ENCODE data around the gene MTMR2.
A peak's percentile ranks its signal among the peaks of the same experiment; 100 is the strongest.

The MTMR2 gene

DNA sequence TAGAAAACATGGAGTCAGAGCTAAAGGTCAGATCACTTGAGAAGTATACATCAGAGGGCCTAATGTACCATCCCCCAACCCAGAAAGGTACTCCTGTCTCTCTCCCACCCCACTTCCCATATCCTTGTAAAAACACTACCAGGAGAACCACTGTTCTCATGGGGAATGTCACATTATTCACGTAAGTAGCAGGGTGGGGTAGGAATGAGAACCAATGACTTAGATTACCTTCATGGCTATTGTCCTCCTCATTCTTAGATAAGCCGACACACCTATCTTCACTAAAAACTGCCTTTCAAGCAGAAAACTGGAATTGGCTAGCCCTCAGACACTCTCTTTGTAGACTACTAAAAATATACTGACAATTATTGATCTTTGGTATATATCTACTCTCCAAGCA, 70.0 kb downstream of the MTMR2 start:
- POLR2A ChIA-PET, result no interaction called here
- CTCF ChIA-PET, result interaction anchor here (0.7 to 1.3 kb wide), 2 partner anchors 11 to 18 kb away, joined by 3 to 5 read pairs; no protein-coding TSS in a partner anchor
- no peak for DNase-seq (ENCODE audit: extremely low spot score)
- TF ChIP-seq, protein P1, sequence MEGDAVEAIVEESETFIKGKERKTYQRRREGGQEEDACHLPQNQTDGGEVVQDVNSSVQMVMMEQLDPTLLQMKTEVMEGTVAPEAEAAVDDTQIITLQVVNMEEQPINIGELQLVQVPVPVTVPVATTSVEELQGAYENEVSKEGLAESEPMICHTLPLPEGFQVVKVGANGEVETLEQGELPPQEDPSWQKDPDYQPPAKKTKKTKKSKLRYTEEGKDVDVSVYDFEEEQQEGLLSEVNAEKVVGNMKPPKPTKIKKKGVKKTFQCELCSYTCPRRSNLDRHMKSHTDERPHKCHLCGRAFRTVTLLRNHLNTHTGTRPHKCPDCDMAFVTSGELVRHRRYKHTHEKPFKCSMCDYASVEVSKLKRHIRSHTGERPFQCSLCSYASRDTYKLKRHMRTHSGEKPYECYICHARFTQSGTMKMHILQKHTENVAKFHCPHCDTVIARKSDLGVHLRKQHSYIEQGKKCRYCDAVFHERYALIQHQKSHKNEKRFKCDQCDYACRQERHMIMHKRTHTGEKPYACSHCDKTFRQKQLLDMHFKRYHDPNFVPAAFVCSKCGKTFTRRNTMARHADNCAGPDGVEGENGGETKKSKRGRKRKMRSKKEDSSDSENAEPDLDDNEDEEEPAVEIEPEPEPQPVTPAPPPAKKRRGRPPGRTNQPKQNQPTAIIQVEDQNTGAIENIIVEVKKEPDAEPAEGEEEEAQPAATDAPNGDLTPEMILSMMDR (IDR thresholded peaks at IDR 0.05; ENCODE audit: control extremely low read depth, extremely low read depth, low read depth, missing control alignments), result no peak

DNA sequence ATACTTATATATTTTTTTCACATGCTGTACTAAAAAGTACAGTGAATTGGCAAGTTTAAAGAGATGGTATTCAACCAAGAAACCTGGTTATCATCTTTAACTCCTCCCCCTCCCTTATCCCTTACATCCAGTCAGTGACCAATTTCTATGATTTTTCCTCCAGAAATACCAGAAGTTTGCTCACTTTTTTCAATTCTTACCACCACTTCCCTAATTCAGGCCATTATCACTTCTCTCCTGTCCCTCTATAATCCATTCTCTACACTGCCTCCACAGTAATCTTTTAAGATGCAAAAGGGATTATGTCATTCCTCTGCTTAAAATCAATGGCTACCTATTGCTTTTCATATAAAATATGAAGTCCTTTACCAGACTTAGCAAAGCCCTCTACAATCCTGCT, 70.8 kb downstream of the MTMR2 start:
- TF ChIP-seq, protein P1 (IDR thresholded peaks at IDR 0.05; ENCODE audit: control extremely low read depth, extremely low read depth, low read depth, missing control alignments), result no peak
- POLR2A ChIA-PET, result no interaction called here
- no peak for DNase-seq (ENCODE audit: extremely low spot score)
- CTCF ChIA-PET, result no interaction called here

DNA sequence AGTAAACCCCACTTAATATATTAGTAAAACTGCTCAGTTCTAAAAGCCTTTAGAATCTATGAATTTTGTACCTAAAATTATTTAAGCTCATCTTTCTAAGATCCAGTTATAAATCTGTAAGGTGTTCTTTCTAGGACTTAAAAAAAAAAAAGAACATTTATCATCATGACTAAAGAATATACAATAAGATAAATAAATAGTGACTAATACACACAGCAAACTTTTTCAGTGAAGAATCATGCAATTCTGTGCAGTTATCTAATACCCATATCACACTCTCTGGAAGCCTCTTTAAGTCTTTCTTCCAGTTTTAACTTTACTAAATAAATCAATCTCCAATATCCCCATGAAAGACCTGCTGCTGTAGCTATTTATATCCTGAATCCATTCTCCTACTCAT, 73.8 kb downstream of the MTMR2 start:
- TF ChIP-seq, protein P1 (IDR thresholded peaks at IDR 0.05; ENCODE audit: control extremely low read depth, extremely low read depth, low read depth, missing control alignments), result no peak
- DNase-seq (ENCODE audit: extremely low spot score), result no peak
- ChIA-PET CTCF (interaction anchor here (1.3 to 3.0 kb wide), 9 partner anchors 9 to 575 kb away, joined by 3 to 30 read pairs (median 9); partner anchors contain the start of gene MAML2), POLR2A (no interaction called here)

DNA sequence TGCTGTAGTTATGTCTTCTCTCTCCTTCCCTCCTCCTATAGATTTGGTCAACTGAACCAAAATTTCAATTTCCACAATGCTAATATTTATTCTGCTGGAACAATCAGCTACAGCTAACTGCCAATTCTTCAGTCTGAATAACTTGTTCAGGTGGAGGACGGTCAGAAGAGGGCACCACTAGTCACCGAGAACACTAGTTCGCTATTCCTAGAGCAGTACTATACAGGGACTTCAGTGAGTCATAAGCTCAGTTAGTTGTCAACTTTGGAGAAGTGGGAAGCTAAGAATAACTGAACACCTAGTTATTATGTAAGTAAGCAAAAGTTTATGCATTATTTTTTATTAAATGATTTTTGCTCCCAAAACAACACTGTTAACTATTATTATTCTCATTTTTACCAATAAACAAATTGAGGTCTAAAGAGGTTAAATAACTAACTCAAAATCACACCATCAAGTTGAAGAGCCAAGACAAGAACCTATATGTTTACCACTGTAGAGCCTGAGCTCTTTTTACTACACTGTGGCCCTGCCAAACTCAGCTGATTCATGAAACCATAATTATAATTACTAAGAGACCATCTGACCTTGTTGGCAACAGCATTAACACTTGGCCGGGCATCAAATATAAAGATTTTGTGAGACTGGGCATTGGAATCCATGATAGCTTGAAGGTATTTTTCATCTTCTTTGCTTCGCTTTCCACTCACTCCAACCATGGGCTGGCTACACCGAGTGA, 74.7 kb downstream of the MTMR2 start:
- CTCF ChIA-PET, result interaction anchor here (0.8 to 3.0 kb wide), 16 partner anchors 9 to 576 kb away, joined by 3 to 30 read pairs (median 4); partner anchors contain the start of genes CCDC82, JRKL and MAML2
- DNase-seq (ENCODE audit: extremely low spot score), result peak; percentile 10
- POLR2A ChIA-PET, result no interaction called here
- TF ChIP-seq, protein P1 (IDR thresholded peaks at IDR 0.05; ENCODE audit: control extremely low read depth, extremely low read depth, low read depth, missing control alignments), result peak; percentile 48

DNA sequence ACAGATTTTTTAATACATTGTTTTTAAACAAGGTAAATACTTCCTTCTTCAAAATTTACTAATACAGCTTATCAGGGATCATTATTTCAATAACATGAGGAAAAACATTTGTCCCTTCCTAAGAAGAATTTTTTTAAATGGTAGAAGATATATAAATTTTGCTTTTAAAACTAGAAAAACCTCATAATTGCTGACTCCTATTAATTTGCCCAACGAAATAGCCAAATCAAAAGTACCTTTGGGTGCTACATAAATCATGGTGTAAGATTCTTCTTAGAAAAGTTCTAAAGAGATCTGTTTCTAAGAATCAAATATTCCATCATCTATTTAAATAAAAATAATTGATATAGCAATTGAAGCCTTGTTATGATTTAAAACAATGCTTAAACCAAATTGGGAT, 78.7 kb downstream of the MTMR2 start:
- CTCF ChIA-PET, result interaction anchor here (1.0 to 2.7 kb wide), 4 partner anchors 10 to 549 kb away, joined by 3 to 17 read pairs (median 3); no protein-coding TSS in a partner anchor

DNA sequence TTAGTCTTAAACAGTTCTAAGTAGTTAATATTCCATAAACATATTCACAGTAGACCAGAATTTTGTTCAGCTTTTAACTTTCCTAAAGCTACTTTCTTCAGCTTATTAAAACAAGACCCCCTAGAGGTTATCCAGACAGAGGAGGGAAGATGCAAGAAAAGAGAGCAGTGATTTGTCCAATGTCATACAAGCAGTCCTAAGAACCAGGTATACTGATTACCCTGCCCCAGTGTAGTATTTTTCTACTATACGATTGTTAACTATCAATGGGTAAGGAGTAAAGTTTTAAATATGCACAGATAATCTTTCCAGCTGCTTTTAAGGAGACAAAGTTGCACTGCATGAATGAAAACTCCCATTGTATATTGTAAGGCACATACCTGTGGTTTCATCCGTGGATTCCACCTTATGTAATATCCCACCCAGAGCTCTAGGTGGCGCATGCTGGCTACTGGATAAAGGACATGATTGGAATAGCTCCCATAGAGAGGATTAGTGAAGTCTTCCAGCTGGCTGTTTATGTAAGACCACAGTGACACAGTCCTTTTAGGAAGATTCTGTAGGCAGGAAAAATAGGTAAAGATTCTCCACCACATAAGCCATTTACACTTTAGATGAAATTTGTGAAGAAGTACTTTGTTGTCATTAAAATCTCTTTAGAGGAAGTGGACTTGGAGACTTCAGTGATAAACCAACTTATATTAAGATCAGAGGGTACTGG, 88.0 kb downstream of the MTMR2 start:
- TF ChIP-seq, protein P1 (IDR thresholded peaks at IDR 0.05; ENCODE audit: control extremely low read depth, extremely low read depth, low read depth, missing control alignments), result peak; percentile 89
- CTCF ChIA-PET, result interaction anchor here (0.6 to 4.4 kb wide), 43 partner anchors 9 to 627 kb away, joined by 3 to 45 read pairs (median 4); partner anchors contain the start of genes MAML2 and MTMR2
- POLR2A ChIA-PET, result no interaction called here
- peak; percentile 20 for DNase-seq (ENCODE audit: extremely low spot score)

More for the DNA sequence above, 78.7 kb downstream of the MTMR2 start:
- POLR2A ChIA-PET, result no interaction called here
- DNase-seq (ENCODE audit: extremely low spot score), result no peak
- TF ChIP-seq, protein P1 (IDR thresholded peaks at IDR 0.05; ENCODE audit: control extremely low read depth, extremely low read depth, low read depth, missing control alignments), result no peak

All from GM10248 (cell line).